HL-60 (cell line): ENCODE measurements around the gene APOE.

Experiments used
- DNase-seq, 2 experiments: peaks; one replicate each; pipeline ENCODE4 v3.0.0-alpha.2; 2010 to 2020; ENCODE audit warnings: low read depth in 1 of 2, low spot score in 1 of 2
- H3K27ac ChIP-seq: fragments of 250-450 bp; sonication (Bioruptor Pico); replicated peaks from 2 replicates; pipeline ENCODE4 v1.5.1; 2020; ENCODE audit warnings: mild to moderate bottlenecking, moderate library complexity
- H3K27me3 ChIP-seq: fragments of 250-450 bp; sonication (Bioruptor Pico); 2 replicates; pipeline ENCODE4 v1.5.1; 2021; ENCODE audit warnings: mild to moderate bottlenecking, moderate library complexity; ENCODE audit not compliant: insufficient read depth, poor library complexity, severe bottlenecking
- H3K4me3 ChIP-seq: replicated peaks from 2 replicates; pipeline ENCODE4 v1.5.1; 2011; ENCODE audit warnings: mild to moderate bottlenecking, control low read depth, low read length; ENCODE audit not compliant: insufficient read depth
- GABPA ChIP-seq: IDR thresholded peaks from 2 replicates; pipeline ENCODE4 v1.6.1; 2012; ENCODE audit warnings: low read depth
- POLR2AphosphoS5 ChIP-seq: IDR thresholded peaks from 2 replicates; pipeline ENCODE4 v1.6.1; 2012; ENCODE audit warnings: low read depth
- SPI1 ChIP-seq: IDR thresholded peaks from 2 replicates; pipeline ENCODE4 v1.6.1; 2012; ENCODE audit warnings: low read depth, mild to moderate bottlenecking, borderline replicate concordance
- TF ChIP-seq, protein P1 (sequence below): IDR thresholded peaks from 2 replicates; pipeline ENCODE4 v1.6.1; 2012; ENCODE audit warnings: low read depth; ENCODE audit not compliant: insufficient replicate concordance
- TF ChIP-seq, protein P2 (sequence below): IDR thresholded peaks from one replicate; pipeline ENCODE4 v1.5.1; 2011; ENCODE audit warnings: low read length, control low read depth, inconsistent platforms; ENCODE audit not compliant: insufficient read depth

APOE gene

GRCh38 chr19:44957526-44957925 is 51.9 kb downstream of the APOE start:
- Histone ChIP-seq H3K27me3 (no peaks in the 10 kb centered on the region), H3K4me3 (no peak overlapping the region), H3K27ac (no peak overlapping the region)
- no peak for TF ChIP-seq GABPA
- TF ChIP-seq POLR2AphosphoS5: no peak
- TF ChIP-seq, protein P1, sequence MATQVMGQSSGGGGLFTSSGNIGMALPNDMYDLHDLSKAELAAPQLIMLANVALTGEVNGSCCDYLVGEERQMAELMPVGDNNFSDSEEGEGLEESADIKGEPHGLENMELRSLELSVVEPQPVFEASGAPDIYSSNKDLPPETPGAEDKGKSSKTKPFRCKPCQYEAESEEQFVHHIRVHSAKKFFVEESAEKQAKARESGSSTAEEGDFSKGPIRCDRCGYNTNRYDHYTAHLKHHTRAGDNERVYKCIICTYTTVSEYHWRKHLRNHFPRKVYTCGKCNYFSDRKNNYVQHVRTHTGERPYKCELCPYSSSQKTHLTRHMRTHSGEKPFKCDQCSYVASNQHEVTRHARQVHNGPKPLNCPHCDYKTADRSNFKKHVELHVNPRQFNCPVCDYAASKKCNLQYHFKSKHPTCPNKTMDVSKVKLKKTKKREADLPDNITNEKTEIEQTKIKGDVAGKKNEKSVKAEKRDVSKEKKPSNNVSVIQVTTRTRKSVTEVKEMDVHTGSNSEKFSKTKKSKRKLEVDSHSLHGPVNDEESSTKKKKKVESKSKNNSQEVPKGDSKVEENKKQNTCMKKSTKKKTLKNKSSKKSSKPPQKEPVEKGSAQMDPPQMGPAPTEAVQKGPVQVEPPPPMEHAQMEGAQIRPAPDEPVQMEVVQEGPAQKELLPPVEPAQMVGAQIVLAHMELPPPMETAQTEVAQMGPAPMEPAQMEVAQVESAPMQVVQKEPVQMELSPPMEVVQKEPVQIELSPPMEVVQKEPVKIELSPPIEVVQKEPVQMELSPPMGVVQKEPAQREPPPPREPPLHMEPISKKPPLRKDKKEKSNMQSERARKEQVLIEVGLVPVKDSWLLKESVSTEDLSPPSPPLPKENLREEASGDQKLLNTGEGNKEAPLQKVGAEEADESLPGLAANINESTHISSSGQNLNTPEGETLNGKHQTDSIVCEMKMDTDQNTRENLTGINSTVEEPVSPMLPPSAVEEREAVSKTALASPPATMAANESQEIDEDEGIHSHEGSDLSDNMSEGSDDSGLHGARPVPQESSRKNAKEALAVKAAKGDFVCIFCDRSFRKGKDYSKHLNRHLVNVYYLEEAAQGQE: no peak
- no peak for TF ChIP-seq SPI1
- TF ChIP-seq, protein P2, sequence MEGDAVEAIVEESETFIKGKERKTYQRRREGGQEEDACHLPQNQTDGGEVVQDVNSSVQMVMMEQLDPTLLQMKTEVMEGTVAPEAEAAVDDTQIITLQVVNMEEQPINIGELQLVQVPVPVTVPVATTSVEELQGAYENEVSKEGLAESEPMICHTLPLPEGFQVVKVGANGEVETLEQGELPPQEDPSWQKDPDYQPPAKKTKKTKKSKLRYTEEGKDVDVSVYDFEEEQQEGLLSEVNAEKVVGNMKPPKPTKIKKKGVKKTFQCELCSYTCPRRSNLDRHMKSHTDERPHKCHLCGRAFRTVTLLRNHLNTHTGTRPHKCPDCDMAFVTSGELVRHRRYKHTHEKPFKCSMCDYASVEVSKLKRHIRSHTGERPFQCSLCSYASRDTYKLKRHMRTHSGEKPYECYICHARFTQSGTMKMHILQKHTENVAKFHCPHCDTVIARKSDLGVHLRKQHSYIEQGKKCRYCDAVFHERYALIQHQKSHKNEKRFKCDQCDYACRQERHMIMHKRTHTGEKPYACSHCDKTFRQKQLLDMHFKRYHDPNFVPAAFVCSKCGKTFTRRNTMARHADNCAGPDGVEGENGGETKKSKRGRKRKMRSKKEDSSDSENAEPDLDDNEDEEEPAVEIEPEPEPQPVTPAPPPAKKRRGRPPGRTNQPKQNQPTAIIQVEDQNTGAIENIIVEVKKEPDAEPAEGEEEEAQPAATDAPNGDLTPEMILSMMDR: no peak
- no peak for DNase-seq

DNA sequence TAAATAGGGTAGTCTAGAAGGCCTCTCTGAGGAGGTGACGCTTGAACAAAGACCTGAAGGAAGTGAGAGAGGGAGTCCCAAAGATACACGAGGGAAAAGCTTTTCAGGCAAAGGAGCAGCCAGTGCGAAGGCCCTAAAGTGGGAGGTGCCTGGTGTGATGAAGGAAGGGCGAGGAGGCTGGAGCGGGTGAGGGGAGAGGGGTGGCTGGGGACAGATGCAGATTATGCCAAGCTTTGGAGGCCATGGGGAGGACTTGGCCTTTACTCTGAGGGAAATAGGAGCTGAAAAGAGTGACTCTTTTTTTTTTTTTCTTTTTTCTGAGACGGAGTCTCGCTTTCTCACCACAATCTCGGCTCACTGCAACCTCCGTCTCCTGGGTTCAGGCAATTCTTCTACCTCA is 52.5 kb downstream of the APOE start:
- TF ChIP-seq, protein P2: no peak
- TF ChIP-seq SPI1 (no peak), POLR2AphosphoS5 (no peak), GABPA (no peak)
- TF ChIP-seq, protein P1: no peak
- Histone ChIP-seq H3K27ac (no peak overlapping the region), H3K4me3 (no peak overlapping the region), H3K27me3 (no peaks in the 10 kb centered on the region)
- DNase-seq: no peak
